ENCODE data around the gene CTXND1.

The CTXND1 gene

GRCh38 chr15:80179025-80179759 is 72.8 kb downstream of the CTXND1 start:
- FAIRE-seq: no peak

GRCh38 chr15:80177156-80177555 is 74.9 kb downstream of the CTXND1 start:
- FAIRE-seq: no peak

GRCh38 chr15:80176443-80176842 is 75.6 kb downstream of the CTXND1 start:
- FAIRE-seq: no peak

- FAIRE-seq: no peak
These were observed 76.6 kb downstream of the CTXND1 start for GRCh38 chr15:80175436-80175835.

GRCh38 chr15:80174017-80174746 is 77.8 kb downstream of the CTXND1 start:
- no peak for FAIRE-seq

GRCh38 chr15:80173022-80173759 is 78.8 kb downstream of the CTXND1 start:
- no peak for FAIRE-seq

DNA sequence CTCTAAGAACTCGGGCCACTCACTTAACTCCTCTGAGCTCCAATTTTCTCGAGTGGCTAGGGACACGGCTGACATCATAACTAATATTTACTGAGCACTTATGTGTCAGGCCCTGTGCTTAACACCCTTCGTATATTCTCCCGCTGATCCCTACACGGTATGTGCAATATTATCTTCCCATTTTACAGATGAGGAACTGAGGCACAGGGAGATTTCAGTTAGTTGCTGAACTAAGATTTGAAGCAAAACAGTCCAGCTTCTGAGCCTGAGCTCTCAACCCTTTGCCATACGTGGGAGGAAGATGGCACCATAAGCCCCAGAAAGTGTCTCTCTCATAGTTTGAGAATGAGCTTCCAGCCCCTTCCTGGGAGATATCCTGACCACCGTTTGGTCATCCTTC is 79.6 kb downstream of the CTXND1 start:
- no peak for FAIRE-seq

- no peak for FAIRE-seq
These were observed 80.2 kb downstream of the CTXND1 start for GRCh38 chr15:80171787-80172186.

GRCh38 chr15:80170596-80170995 is 81.4 kb downstream of the CTXND1 start:
- FAIRE-seq: no peak

DNA sequence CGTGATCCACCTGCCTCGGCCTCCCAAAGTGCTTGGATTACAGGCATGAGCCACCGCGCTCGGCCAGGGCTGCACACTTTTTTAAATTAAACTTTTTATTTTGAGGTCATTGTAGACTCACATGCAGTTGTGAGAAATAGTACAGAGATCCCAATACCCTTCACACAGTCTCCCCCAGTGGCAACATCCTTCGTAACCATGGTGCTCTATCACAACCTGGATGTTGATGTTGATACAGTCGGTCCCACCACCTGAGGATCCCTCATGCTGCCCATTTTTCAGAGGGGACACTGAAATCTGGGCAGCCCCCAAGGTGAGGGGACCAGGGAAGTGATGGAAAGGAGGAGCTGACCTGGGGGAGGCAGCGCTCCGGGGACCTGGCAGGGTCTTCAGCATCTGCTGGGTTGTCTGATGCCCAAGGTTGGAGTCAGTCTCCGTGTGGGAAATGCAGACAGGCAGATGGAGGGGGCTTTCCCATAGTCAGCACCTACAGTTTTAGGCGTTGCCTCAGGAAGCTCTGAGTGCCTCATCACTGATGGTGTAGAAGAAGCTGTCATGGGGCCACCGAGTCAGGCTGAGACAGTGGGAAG is 82.2 kb downstream of the CTXND1 start:
- no peak for FAIRE-seq

- FAIRE-seq: no peak
These were observed 83.6 kb downstream of the CTXND1 start for GRCh38 chr15:80168421-80168820.

DNA sequence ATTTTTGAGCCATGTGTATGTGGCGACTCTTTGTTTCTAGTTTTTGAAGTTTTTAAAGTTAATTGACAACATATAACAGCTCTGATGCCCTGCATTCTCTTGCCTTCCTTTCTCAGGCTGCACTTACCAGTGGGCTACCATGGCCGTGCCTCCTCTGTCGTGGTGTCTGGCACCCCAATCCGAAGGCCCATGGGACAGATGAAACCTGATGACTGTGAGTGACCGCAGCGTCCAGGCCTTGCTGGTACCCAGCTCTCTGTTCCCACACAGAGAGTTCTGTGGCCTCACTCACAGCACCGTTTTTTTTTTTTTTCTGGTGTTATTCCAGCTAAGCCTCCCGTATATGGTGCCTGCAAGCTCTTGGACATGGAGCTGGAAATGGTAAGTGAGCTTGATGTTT is 84.1 kb downstream of the CTXND1 start:
- no peak for FAIRE-seq

DNA sequence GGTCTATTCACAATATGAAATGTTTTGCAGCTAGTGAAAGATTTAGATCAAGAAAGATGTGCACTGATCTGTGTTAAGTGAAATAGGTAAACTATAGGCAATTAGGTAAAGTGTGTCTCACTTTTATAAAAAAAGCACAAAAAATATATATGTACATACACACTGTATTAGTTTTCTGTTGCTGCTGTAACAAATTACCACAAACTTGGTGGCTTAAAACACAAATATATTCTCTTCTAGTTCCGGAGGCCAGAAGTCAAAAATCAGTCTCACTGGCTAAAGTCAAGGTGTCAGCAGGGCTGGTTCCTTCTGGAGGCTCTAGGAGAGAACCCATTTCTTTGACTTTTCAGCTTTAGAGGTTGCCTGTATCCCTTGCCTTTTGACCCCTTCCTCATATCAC is 88.1 kb downstream of the CTXND1 start:
- FAIRE-seq: no peak

- no peak for FAIRE-seq
These were observed 88.8 kb downstream of the CTXND1 start for GRCh38 chr15:80163217-80163616.

DNA sequence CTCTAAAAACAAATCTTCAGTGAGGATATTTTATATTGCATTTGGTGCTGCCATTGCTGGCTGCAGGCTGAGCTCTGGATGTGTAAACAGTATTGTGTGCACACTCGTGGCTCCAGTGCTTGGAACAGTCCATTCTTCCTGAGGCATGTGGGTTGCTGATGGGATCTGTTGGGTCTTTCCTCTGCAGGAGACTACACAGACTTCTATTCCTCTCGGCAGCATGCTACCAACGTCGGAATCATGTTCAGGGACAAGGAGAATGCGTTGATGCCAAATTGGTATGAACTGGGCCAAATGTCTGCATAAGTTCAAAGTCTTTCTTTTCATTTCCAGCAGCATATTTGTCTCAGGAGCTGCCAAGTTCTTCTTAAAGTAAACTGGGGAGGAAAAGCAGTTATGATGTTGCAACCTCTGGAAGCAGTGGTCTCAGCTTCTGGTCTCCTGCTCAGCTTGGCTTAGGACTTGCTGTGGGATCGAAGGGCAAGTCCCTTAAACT is 89.9 kb downstream of the CTXND1 start:
- no peak for FAIRE-seq

- no peak for FAIRE-seq
These were observed 90.5 kb downstream of the CTXND1 start for GRCh38 chr15:80161468-80162016.

DNA sequence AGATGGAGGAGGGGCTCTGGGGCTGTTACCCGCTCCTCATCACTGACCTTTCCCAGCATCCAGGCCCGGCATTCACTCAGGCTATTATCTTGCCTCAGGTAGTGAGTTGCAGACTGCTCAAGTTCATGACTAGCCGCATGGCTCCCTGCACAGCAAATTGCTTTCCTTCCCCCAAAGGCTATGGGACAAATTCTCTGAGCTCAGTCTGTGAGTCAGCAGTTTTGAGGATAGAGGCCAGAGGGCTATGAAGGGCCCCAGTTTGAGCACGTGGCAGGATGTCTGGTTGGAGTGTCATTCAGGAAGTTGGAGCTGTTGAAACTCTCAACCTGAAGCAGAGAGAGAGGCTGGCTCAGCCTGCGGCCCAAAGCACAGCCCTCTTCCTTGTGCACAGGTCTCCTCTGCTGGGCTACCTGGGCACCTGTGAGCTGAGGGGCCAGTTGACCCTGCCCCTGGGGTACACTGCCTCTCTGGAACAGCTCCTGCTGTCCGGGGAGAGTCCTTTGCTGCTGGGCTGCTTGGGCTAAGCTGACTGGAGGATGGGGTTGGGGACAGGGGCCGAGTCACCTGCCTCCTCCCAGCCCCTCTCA is 91.3 kb downstream of the CTXND1 start:
- FAIRE-seq: no peak

GRCh38 chr15:80159811-80160569 is 92.0 kb downstream of the CTXND1 start:
- no peak for FAIRE-seq

DNA sequence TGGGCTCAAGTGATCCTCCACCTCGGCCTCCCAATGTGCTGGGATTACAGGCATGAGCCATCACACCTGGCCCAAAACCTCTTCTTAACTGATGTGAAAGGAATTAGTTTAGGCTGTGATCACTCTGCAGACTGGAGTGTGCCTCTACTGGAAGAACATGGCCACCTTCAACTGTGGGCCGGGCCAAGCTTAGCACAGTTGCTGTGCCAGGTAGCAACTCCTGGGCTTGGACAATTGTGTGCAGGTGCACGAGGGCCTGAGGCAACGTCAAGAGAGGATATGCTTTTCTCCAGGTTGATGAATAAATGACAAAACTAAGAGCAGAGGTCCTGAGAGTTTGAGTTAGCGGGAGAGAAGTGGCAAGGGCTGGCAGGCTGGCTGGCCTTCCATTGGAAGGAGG is 92.7 kb downstream of the CTXND1 start:
- no peak for FAIRE-seq

GRCh38 chr15:80157215-80157614 is 94.8 kb downstream of the CTXND1 start:
- FAIRE-seq: no peak

GRCh38 chr15:80156176-80156720 is 95.8 kb downstream of the CTXND1 start:
- FAIRE-seq: no peak

All from TTC549 (cell line).